Right renal pelvis (tissue), 4 donors: ENCODE results near the gene CSNK1A1. TPM values are rescaled to one million over a fixed set of nuclear protein-coding genes. Genes with fewer than 3 reads are reported as not detected.
A peak's percentile ranks its signal among the peaks of the same experiment; 100 is the strongest.

Experiments
- DNase-seq, 4 donors: peaks; one replicate each; pipeline ENCODE4 v3.0.0-alpha.2; 2013; ENCODE audit warnings: low read depth in 4 of 4, low spot score in 3 of 4, missing footprints in 1 of 4
- polyA plus RNA-seq, 4 donors: library from polyadenylated mRNA; unstranded; fragments of 120-200 nt; gene quantifications; one replicate each; pipeline ENCODE4 v1.2.1, GENCODE V29; 2013; ENCODE audit not compliant: insufficient read length in 4 of 4

The CSNK1A1 gene
- polyA plus RNA-seq, 4 donors, result 164 to 197 (median 193) TPM

GRCh38 chr5:149495673-149496072 lies 55.6 kb downstream of the CSNK1A1 start:
- no peak for DNase-seq

GRCh38 chr5:149493316-149493715 lies 57.9 kb downstream of the CSNK1A1 start:
- no peak for DNase-seq

- no peak for DNase-seq
Observed at GRCh38 chr5:149492781-149493180, 58.5 kb downstream of the CSNK1A1 start.

DNA sequence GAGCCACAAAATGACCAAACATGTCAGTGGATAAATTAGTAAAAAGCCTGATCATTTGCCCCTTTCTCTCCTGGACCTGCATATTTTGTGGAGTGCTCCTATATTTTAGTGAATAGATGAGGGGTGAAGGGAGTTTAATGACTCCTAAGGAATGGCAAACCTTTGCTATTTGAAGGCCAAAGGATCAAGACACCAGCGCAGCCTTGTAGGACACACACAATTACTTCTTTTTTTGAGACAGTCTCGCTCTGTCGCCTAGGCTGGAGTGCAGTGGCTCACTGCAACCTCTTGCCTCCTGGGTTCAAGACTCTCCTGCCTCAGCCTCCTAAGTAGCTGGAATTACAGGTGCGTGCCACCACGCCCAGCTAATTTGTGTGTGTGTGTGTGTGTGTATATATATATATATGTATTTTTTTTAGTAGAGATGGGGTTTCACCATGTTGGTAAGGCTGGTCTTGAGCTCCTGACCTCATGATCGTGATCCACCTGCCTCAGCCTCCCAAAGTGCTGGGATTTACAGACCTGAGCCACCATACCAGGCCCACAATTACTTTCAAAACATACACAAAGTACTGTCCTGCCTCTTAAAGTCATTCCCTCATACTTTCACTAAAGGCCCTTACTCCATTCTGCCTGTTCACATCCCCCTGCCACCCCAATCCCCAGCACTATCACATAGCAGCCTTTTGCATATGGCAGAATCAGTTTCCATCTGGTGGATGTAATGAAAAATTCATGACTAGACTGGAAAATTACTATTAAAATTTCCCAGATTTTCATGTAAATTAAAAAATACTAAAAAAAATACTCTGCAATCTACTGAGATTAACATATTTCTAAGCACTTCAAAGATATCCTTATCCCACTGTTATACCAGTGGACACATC lies 60.4 kb downstream of the CSNK1A1 start:
- DNase-seq, result no peak

GRCh38 chr5:149489605-149490037 lies 61.6 kb downstream of the CSNK1A1 start:
- no peak for DNase-seq

DNA sequence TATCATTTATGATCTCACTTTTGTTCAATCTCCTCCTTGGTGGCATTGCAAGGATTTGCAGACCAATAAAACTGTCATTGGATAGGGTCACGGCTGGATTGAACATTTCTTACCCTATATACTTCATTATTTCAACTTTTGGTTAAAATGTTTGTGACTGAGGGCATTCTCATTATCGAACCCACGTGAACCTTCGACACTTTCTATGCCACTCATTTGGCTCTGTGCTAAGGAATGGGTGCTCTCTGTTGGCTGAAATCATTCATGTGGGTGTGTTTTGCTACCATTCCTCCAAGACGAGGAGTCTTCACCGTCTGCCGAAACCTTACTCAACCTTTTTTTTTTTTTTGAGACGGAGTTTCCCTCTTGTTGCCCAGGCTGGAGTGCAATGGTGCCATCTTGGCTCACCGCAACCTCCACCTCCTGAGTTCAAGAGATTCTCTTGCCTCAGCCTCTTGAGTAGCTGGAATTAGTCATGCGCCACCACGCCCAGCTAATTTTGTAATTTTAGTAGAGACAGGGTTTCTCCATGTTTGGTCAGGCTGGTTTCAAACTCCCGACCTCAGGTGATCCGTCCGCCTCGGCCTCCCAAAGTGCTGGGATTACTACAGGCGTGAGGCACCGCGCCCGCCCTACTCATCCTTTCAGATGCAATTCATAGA lies 62.5 kb downstream of the CSNK1A1 start:
- DNase-seq, result no peak

DNA sequence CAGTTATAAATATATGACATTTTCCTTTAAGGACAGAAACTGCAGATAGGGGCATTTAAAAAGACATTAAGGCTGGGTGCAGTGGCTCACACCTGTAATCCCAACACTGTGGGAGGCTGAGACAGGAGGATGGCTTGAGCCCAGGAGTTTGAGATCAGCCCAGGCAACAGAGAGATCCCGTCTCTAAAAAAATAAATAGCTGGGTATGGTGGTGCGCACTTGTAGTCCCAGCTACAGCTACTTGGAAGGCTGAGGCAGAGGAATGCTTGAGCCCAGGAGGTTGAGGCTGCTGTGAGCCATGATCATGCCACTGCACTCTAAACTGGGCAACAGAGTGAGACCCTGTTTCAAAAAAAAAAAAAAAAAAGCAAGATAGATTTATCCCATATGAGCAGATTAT lies 63.6 kb downstream of the CSNK1A1 start:
- DNase-seq, result no peak

- no peak for DNase-seq
Observed at GRCh38 chr5:149486726-149487635, 64.3 kb downstream of the CSNK1A1 start.

DNA sequence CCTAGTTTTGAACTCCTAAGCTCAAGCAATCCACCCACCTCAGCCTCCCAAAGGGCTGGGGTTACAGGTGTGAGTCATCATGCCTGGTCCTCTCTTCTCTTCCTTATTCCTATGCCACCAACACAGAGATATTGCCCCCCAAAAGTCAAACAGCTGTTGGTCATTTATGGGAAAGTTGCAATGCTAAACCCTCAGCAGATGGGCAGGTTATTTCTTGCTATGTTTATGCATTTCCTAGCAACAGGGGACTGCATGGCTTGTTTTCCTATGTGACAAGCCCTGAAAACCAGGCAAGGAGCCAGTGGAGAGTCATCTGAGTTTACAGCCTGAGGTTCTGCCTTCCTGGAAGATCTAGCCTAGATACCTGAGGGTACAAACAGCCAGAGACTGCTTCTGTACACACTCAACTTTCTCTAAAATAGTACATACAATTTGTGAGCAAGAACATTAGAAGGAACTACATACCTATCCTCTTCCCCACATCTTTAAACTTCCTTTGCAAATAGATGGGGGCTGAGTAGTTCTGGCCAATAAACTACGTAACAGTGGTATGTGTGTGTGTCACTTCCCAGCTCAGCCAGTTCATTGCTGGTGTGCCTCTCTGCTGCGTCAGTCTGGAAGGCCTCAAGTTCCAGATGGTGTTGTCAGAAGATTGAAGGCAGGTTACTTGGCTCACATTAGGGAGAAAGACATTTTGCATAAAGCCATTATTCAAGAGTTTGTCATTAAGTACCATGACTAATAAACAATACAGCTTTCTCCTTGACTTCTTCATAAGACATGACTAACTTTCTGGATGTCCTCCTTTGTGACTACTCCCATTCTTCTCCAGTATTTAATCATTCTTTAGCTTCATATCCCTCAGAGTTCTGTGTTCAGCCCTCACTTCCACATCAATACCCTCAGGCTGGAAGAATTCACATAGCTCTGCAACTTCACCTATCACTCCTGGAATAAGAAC lies 65.3 kb downstream of the CSNK1A1 start:
- DNase-seq, result peak; percentile 58 to 71 (median 64)

GRCh38 chr5:149481485-149481884 lies 69.8 kb downstream of the CSNK1A1 start:
- DNase-seq, result no peak

GRCh38 chr5:149478761-149479160 lies 72.5 kb downstream of the CSNK1A1 start:
- DNase-seq, result no peak

DNA sequence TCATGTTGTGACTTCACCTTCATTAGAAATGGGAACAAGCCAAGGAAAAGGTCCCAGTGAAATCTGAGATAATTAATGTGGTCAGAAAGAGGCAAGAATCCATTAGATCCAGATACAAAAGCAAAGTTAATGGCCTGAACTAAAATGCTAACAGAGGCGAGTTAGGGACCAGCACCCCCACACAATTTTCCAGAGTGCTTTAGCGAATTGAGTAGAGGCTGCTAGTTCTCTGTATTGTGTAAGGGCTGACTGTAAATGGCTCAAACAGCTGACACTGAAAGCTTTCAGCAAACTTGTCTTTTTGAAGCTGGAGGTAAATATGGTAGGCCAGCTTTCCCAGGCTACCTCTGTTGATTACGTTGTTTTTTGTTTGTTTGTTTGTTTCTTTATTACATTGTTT lies 75.5 kb downstream of the CSNK1A1 start:
- DNase-seq, result no peak

GRCh38 chr5:149474198-149474597 lies 77.0 kb downstream of the CSNK1A1 start:
- DNase-seq, result no peak

GRCh38 chr5:149473441-149473840 lies 77.8 kb downstream of the CSNK1A1 start:
- no peak for DNase-seq

GRCh38 chr5:149472399-149472798 lies 78.8 kb downstream of the CSNK1A1 start:
- no peak for DNase-seq

DNA sequence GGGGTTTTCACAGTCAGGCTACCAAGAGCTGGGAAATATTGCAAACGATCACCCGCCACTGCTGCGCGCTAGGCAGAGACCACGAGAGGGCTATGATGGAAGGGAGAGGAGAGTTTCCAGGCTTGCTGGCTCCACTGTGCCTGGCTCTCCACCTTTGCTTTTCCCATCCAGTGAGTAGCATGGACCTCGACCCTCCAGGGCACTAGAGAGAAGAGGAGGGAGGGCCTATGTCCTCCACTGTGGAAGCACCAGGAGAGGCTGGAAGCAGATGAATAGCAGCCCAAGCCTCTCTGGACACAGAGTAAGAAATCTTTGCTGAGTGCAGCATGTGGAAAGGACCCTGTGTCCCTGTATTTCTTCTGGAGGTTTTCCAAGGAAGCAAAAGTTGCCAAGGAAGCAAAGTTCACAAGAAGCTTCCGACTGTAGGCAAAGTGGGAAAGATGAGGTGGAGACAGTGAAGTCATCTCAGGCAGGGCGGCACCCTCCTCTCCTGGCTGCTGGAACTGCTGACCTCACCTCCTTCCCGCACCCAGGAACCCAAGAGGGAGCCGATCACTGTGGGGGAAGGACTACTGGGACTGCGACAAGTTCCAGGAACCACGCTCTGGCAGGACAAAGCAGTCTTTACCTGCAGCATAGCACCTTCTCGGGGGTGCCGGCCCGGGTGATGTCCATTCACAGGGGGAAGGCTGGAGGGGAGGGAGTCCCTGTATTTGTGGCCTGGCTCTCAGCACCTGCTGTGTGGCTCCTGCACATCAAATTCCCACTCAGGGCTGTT lies 79.6 kb downstream of the CSNK1A1 start:
- no peak for DNase-seq

GRCh38 chr5:149470942-149471341 lies 80.3 kb downstream of the CSNK1A1 start:
- no peak for DNase-seq

GRCh38 chr5:149466457-149466972 lies 84.7 kb downstream of the CSNK1A1 start:
- DNase-seq, result no peak
